Small intestine (tissue), 7 donors: ENCODE measurements around the gene UBE3B. TPM values are rescaled to one million over a fixed set of nuclear protein-coding genes. Genes with fewer than 3 reads are reported as not detected.

Experiments used
- DNase-seq, 2 donors: peaks; one replicate each; pipeline versions ENCODE4 v3.0.0 to v3.0.0-alpha.2; 2013
- FAIRE-seq: peaks from 2 replicates; lab custom pipeline; 2012; peaks lifted over from hg19 to GRCh38; lab: Jason Lieb, UNC
- H3K27ac ChIP-seq, 3 donors: one replicate each; pipeline ENCODE4 v1.5.1; 2013; ENCODE audit warnings: low read length in 2 of 3, mild to moderate bottlenecking in 2 of 3, control low read depth in 1 of 3, inconsistent platforms in 1 of 3, low read depth in 1 of 3, moderate library complexity in 1 of 3
- H3K27me3 ChIP-seq, 3 donors: one replicate each; pipeline ENCODE4 v1.6.1; 2013; ENCODE audit warnings: low read length in 3 of 3, inconsistent platforms in 1 of 3; ENCODE audit not compliant: control insufficient read depth in 3 of 3, insufficient read depth in 3 of 3
- H3K36me3 ChIP-seq, 3 donors: one replicate each; pipeline ENCODE4 v1.6.1; 2013; ENCODE audit warnings: low read length in 3 of 3, inconsistent platforms in 1 of 3, low read depth in 1 of 3, mild to moderate bottlenecking in 1 of 3, moderate library complexity in 1 of 3; ENCODE audit not compliant: control insufficient read depth in 3 of 3, insufficient read depth in 2 of 3
- H3K4me1 ChIP-seq, 3 donors: one replicate each; pipeline ENCODE4 v1.6.1; 2013; ENCODE audit warnings: low read length in 2 of 3, inconsistent platforms in 1 of 3, low read depth in 1 of 3, mild to moderate bottlenecking in 1 of 3, moderate library complexity in 1 of 3; ENCODE audit not compliant: control insufficient read depth in 3 of 3, insufficient read depth in 2 of 3
- H3K4me3 ChIP-seq, 3 donors: one replicate each; pipeline ENCODE4 v1.5.1; 2013; ENCODE audit warnings: low read length in 3 of 3, control low read depth in 1 of 3, inconsistent platforms in 1 of 3, low read depth in 1 of 3, mild to moderate bottlenecking in 1 of 3, moderate library complexity in 1 of 3
- H3K9me3 ChIP-seq, 2 donors: one replicate each; pipeline ENCODE4 v1.6.1; 2013; ENCODE audit warnings: low read depth in 1 of 2, low read length in 1 of 2; ENCODE audit not compliant: control insufficient read depth in 2 of 2, insufficient read depth in 1 of 2
- WGBS, 3 donors: extraction: QIAGEN DNeasy Blood & Tissue Kit; methylation state at CpG; one replicate each; pipeline ENCODE4 v1.1.7; 2013; 5-methylcytosine and 5-hydroxymethylcytosine counted together
- polyA plus RNA-seq, 4 donors: library from polyadenylated mRNA; stranded (reverse) in 3 of 4; unstranded in 1 of 4; fragments of 200-250 nt in 3 of 4; fragments of 120-200 nt in 1 of 4; gene quantifications; one replicate each; pipeline versions ENCODE4 v1.2.1 to v1.2.3, GENCODE V29; 2013
- donor health status: healthy with polysubstance abuse.
- donor health status: control.
- donor health status: control.
- donor health status: Bipolar disorder and iron deficiency.
- donor health status: healthy.

Gene UBE3B
- polyA plus RNA-seq, 4 donors: 13.0 to 33.2 (median 13.3) TPM

GRCh38 chr12:109451400-109451799 lies 26.0 kb upstream of the UBE3B start:
- peaks cover 17 to 72% (median 22%) of the 10 kb centered on the region in 3 donors for H3K36me3 ChIP-seq
- H3K27me3 ChIP-seq: no peaks in the 10 kb centered on the region
- no peak overlapping the region for H3K27ac ChIP-seq
- no peak overlapping the region for H3K4me3 ChIP-seq
- WGBS, 3 donors: 86 to 97% (median 95%) methylated on average over 23 of the region's 23 CpGs
- FAIRE-seq (no peak), DNase-seq (no peak)
- H3K4me1 ChIP-seq: no peaks in the 10 kb centered on the region
- H3K9me3 ChIP-seq: no peaks in the 10 kb centered on the region

- H3K27me3 ChIP-seq: no peaks in the 10 kb centered on the region
- no peak overlapping the region for H3K27ac ChIP-seq
- H3K4me1 ChIP-seq: no peaks in the 10 kb centered on the region
- DNase-seq (no peak), FAIRE-seq (no peak)
- no peak overlapping the region for H3K4me3 ChIP-seq
- H3K36me3 ChIP-seq: peaks cover 22 to 68% (median 27%) of the 10 kb centered on the region in 3 donors
- WGBS, 3 donors: 75 to 90% (median 89%) methylated on average over 2 of the region's 2 CpGs
- no peaks in the 10 kb centered on the region for H3K9me3 ChIP-seq
Observed at GRCh38 chr12:109452489-109452888, 24.9 kb upstream of the UBE3B start.

- WGBS, 3 donors: 71 to 100% (median 83%) methylated on average over 1 of the region's 1 CpG
- DNase-seq (no peak), FAIRE-seq (no peak)
- Histone ChIP-seq H3K36me3 (peaks cover 21 to 65% (median 24%) of the 10 kb centered on the region in 3 donors), H3K27ac (no peak overlapping the region), H3K4me1 (peaks cover 0 to 6% (median under 1%) of the 10 kb centered on the region in 3 donors), H3K27me3 (no peaks in the 10 kb centered on the region), H3K4me3 (no peak overlapping the region), H3K9me3 (no peaks in the 10 kb centered on the region)
Observed at GRCh38 chr12:109455706-109456105, 21.7 kb upstream of the UBE3B start.

DNA sequence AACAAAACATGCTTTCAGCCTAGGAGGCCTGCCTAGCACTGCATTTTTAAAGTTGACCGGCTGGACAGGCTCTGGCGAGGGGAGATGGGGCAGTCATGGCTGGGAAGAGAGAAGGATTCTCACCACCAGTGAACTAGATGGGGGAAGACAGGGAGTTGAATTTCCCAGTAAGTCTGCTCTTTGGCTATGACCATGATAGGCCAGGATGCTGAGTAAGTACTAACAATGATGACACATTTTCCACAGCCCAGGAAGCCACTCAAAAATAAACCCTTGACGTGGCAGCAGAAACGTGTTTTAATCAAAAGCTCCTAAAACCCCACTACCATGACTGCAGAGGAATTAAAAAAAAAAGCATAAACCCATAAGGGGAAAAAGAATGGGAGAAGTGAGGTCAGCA lies 19.3 kb upstream of the UBE3B start:
- Histone ChIP-seq H3K27ac (peak overlapping the region in 2 of 3 donors; percentile 65 to 91), H3K9me3 (no peaks in the 10 kb centered on the region), H3K4me3 (no peak overlapping the region), H3K27me3 (no peaks in the 10 kb centered on the region), H3K4me1 (peaks cover 0 to 23% (median 15%) of the 10 kb centered on the region in 3 donors), H3K36me3 (peaks cover 18 to 53% (median 19%) of the 10 kb centered on the region in 3 donors)
- DNase-seq: no peak
- no peak for FAIRE-seq
- WGBS, 3 donors: 63 to 81% (median 69%) methylated on average over 4 of the region's 4 CpGs

DNA sequence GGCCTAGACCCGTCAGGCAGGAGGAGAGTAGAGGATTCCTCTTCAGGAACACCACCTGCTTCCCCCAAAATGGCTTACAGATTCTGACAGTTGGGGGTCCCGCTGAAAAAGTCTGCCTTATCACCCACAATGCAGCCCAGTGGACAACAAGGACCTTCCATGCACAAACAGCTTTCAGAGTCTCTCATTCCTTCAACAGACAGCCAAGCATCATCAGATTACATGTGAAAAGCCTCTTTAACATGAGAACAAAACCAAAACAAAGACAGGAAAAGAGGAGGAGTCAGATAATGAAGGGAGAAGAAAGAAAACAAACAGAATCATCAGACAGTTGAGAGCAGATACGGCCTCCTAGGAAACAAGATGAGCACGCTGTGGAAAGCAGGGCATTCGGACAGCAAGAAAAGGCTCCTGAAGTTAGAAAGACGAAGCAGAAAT lies 18.6 kb upstream of the UBE3B start:
- 65 to 91% (median 87%) methylated on average over 5 to 6 of the region's 6 CpGs for WGBS, 3 donors
- Histone ChIP-seq H3K4me1 (peaks cover 0 to 29% (median 17%) of the 10 kb centered on the region in 3 donors), H3K9me3 (no peaks in the 10 kb centered on the region), H3K27ac (peak overlapping the region in 2 of 3 donors; percentile 65 to 91), H3K27me3 (no peaks in the 10 kb centered on the region), H3K36me3 (peaks cover 16 to 53% (median 18%) of the 10 kb centered on the region in 3 donors), H3K4me3 (no peak overlapping the region)
- FAIRE-seq (no peak), DNase-seq (no peak)

GRCh38 chr12:109459247-109459646 lies 18.2 kb upstream of the UBE3B start:
- H3K4me3 ChIP-seq: no peak overlapping the region
- H3K4me1 ChIP-seq: peaks cover 0 to 32% (median 19%) of the 10 kb centered on the region in 3 donors
- no peaks in the 10 kb centered on the region for H3K9me3 ChIP-seq
- H3K27ac ChIP-seq: peak overlapping the region in 2 of 3 donors; percentile 65 to 91
- no peaks in the 10 kb centered on the region for H3K27me3 ChIP-seq
- H3K36me3 ChIP-seq: peaks cover 12 to 53% (median 18%) of the 10 kb centered on the region in 3 donors
- FAIRE-seq: no peak
- WGBS, 3 donors: 67 to 89% (median 82%) methylated on average over 6 of the region's 6 CpGs
- DNase-seq: no peak

- H3K4me3 ChIP-seq: no peak overlapping the region
- no peak for DNase-seq
- no peaks in the 10 kb centered on the region for H3K9me3 ChIP-seq
- H3K36me3 ChIP-seq: peaks cover 12 to 49% (median 20%) of the 10 kb centered on the region in 3 donors
- no peak for FAIRE-seq
- WGBS, 3 donors: 90 to 97% (median 93%) methylated on average over 13 of the region's 13 CpGs
- no peaks in the 10 kb centered on the region for H3K27me3 ChIP-seq
- peaks cover 0 to 32% (median 19%) of the 10 kb centered on the region in 3 donors for H3K4me1 ChIP-seq
- peak overlapping the region; percentile 3 to 91 (median 83) for H3K27ac ChIP-seq
Observed at GRCh38 chr12:109460538-109460937, 16.9 kb upstream of the UBE3B start.

DNA sequence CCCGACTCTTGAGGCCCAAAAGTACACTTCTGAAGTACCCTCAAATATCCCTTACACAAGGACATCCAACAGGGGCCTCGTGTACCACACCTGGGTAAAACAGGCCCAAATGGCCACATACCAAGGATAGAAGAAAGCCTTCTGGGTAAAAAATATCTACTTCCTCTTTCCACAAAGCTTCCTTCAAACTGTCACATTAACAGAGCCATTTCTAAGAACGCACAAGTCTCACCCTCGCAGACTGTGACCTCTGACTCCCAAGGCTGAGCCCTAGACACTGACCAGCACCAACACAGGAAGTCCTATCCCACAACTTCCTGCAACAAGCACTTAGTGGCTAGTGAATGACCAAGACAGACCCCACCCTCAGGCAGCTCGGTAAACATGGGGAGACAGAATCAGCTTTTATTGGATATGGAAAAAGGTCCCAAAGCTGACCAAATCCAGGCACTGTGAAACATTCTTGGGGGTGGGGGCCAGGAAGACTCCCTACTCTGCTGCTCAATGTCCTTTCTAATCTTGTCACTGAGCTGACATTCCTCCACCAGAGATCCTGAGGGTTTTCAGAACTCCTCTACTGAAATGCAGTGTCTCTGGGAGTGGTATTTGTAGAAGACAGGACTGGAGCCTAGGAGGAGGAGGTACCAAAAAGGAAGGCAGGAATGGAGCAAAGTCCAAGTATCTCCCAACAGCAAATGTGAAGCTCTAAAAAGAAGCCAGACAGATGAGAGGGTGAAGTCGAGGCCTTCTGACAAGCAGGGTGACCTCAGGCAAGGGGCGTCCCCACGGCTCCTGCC lies 16.2 kb upstream of the UBE3B start:
- WGBS, 3 donors: 54 to 71% (median 58%) methylated on average over 8 of the region's 8 CpGs
- Histone ChIP-seq H3K27ac (peak overlapping the region; percentile 3 to 91 (median 83)), H3K9me3 (no peaks in the 10 kb centered on the region), H3K4me3 (no peak overlapping the region), H3K36me3 (peaks cover 7 to 42% (median 19%) of the 10 kb centered on the region in 3 donors), H3K4me1 (peaks cover 0 to 32% (median 19%) of the 10 kb centered on the region in 3 donors), H3K27me3 (no peaks in the 10 kb centered on the region)
- DNase-seq (peak; percentile 19 to 36), FAIRE-seq (no peak)
